DMS 273 (cell line): ENCODE data around the gene NFATC3.
A peak's percentile ranks its signal among the peaks of the same experiment; 100 is the strongest.

Experiments used
- DNase-seq: peaks from one replicate; lab custom pipeline; 2025; ENCODE audit not compliant: unreplicated experiment; lab: John Stamatoyannopoulos, UW

Gene NFATC3

DNA sequence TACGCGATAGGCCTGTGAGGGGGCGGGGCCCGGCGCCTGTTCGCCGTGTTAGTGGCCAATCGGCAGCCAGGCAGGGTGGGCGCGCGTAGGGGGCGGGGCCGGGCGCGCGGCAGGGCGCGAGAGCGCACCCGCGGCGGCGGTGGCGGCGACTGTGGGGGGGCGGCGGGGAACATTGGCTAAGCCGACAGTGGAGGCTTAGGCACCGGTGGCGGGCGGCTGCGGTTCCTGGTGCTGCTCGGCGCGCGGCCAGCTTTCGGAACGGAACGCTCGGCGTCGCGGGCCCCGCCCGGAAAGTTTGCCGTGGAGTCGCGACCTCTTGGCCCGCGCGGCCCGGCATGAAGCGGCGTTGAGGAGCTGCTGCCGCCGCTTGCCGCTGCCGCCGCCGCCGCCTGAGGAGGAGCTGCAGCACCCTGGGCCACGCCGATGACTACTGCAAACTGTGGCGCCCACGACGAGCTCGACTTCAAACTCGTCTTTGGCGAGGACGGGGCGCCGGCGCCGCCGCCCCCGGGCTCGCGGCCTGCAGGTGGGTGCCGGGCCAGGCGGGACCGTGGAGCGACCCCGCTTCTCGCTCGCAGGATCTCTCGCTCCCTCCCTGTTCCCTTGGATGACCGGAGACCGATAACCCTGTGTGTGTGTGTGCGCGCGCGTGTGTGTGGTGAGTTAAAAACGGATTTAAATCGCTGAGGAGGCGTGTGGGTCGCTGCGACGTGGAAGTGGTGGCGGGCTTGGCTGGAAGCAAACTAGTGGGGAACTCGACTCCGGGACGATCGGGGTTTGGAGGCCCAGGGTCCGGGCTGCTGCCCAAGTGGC is at the start of gene NFATC3:
TSS of gene NFATC3 (plus strand) at position 112 of the 813 bp plus-strand sequence. CDS start at position 424, 312 bp downstream.
- DNase-seq: peak; percentile 99

- no peak for DNase-seq
Observed at GRCh38 chr16:68037841-68038597, 47.2 kb upstream of the NFATC3 start.

DNA sequence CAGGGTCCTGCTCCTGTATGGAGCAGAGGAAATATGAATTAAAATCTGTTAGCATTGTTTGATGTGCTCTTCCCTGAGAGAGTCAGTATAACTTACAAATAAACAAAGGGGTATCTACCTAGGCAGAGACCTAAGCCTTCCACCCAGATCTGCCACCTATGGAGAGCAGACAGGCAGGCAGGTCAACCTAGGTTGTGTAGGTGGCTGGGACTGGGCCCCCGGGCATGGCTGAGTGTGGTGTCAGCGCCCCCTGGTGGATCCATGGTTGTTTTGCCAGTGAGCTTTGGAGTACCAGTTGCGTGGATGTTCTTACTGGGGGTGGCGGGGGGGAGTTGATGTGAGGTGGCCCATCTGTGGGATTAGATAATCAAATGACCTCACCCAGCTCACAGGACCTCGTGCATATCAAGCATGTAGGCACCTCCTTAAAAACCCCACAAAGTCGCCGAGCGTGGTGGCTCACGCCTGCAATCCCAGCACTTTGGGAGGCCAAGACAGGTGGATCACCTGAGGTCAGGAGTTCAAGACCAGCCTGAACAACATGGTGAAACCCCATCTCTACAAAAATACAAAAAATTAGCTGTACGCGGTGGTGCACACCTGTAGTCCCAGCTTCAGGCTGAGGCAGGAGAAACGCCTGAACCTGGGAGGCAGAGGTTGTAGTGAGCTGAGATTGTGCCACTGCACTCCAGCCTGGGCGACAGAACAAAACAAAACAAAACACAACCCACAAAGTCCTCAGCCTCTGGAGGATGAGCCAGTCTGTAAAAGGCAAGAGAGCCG is 44.5 kb upstream of the NFATC3 start:
- peak; percentile 85 for DNase-seq

- no peak for DNase-seq
Observed at GRCh38 chr16:68041783-68042182, 43.4 kb upstream of the NFATC3 start.

GRCh38 chr16:68046106-68046505 is 39.1 kb upstream of the NFATC3 start:
- peak; percentile 33 for DNase-seq

DNA sequence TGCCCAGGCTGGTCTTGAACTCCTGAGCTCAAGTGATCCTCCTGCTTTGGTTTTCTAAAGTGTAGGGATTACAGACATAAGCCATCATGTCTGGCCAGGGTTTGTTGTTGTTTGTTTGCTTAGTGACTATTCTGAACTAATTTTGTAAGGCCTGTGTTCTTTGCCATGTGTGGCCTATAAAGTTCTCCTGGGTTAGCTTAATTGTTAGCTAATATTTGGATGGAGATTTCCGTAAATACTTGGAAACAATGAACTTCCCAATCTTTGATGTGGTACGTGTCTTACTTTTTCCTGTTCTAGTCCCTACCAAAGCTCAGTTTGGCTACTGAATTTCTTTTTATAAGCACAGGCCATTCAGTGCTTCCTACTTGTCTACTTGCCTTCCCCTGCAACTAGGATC is 37.2 kb upstream of the NFATC3 start:
- DNase-seq: no peak

GRCh38 chr16:68049449-68049848 is 35.7 kb upstream of the NFATC3 start:
- DNase-seq: no peak

DNA sequence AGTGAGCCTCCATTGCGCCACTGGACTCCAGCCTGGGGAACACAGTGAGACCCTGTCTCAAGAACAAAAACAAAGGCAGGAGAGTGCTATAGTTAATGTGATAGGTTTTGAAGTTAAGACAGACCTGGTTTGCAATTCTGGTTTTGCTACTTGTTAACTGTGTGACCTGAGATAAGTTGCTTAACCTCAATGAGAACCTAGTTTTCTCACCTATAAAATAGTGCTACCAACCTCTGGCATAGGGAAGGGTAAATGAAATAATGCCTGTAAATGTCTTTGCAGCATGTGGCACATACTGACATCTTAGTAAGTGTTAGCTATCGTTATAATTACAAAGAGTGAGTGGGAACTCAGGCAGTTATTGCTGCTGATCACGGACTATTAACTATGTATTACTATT is 29.8 kb upstream of the NFATC3 start:
- DNase-seq: no peak

- DNase-seq: no peak
Observed at GRCh38 chr16:68059804-68060203, 25.4 kb upstream of the NFATC3 start.

DNA sequence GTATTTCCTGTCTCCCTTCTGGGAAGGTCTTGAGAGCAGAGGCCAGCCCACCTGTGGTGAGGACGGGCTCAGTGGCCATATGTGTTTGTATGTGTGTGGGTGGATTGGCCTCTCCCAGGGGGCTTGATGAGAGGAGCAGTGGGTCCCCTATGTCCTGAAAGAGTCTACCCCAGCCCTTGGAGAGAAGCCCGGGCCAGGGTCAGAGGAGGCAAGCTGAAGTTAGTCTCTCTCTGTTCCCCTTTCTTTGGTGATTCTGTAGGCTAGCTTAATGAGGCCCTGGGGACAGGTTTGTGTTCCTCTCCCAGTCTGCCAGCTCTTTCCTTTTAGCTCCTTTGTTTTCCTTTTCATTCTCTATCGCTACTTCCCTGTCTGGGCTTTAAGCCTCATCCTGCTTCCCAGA is 23.8 kb upstream of the NFATC3 start:
- DNase-seq: no peak

- DNase-seq: no peak
Observed at GRCh38 chr16:68062910-68063393, 22.2 kb upstream of the NFATC3 start.

DNA sequence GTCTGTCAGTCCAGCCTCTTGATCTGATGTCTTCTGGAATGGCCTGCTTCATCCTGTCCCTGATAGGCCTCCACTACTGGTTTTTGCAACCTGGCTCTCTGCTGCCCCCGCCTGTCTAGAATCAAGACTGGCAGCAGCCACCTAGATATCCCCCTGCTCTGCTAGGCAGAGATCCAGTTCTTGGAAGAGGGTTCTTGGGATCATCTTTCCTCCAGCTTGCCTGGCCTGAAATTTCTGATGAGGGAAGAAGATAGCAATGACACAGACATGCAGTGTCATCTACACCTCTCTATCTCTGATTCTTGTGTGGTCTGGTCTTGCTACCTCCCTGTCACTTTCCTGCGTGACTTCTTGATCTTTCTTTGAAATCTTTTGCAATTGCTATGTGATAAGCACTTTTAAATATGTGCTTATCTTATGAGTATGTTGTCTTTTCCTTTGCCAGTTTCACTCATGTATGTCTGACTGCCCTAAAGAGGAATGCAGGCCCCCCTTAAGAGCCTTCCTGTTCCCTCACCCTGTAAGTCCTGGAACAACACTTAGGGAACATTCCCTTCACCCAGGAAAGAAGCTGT is 20.3 kb upstream of the NFATC3 start:
- DNase-seq: peak; percentile 82

DNA sequence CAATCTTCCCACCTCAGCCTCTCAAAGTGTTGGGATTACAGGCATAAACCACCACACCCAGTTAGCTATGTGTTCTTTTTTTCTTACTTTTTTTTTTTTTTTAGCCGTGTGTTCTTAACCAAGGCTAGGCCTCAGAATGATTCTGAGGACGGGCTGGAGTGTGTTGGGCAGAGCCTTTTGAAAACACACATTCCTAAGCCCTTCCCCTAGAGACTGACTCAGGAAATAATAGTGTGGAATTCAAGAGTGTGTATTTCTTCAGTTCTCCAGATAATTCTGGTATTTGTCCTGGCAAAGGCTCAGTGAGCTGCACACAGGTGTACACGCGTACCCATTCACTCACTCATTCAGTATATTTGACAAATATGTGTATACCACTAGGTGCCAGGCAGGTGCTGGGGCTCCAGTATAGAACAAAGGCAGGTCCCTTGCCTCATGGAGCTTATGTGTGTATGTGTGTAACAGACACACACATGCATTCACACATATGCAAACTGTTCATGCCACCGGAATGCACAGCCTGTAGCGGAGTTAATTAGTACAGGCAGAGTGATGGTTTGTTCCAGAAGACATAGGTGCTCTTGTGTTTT is 19.4 kb upstream of the NFATC3 start:
- no peak for DNase-seq

- no peak for DNase-seq
Observed at GRCh38 chr16:68066763-68067162, 18.4 kb upstream of the NFATC3 start.

DNA sequence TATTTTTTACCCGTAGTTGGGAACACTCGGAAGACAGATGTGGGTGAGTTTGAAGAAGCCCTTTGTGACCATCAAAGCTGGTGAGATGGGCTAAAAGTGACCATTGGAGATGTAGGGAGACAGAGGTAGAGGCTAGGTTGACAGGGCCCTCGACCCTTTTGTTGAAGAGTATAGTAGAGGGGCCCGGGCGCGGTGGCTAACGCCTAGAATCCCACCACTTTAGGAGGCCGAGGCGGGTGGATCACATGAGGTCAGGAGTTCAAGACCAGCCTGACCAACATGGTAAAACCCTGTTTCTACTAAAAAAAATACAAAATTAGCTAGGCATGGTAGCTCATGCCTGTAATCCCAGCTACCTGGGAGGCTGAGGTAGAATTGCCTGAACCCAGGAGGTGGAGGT is 16.2 kb upstream of the NFATC3 start:
- no peak for DNase-seq

DNA sequence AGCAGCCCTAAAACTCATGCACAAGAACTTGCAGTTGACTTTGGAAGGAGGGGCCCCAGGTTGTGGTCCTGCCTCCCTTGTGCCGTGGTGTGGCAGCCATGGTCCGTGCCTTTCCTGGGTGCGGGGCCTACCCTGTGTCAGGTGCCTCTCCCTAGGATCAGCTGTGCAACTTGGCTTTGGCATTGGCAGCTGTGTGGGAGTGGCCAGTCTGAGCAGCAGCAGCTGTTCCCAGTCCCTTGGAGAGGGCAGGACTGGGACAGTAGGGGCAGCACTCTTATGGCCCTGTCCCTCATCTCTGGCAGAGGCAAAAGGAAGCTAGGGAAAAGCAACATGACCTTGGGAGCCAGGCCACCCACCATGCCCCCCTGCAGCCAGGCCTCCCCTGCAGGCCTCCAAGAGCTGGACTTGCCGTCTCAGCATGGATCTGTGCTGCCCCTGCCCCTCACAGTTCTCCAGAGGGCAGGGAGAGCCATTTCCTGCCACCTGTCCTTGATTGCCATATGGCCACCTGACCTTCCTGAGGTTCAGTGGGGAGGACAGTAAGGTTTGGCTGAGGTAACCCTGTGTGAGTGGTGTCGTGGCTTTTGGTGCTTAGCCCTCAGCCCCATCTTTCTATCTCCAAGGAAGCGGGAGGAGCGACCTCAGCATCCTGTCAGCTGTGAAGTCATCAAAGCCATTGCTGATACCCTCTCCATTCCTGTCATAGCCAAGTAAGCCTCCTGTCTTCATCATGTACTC is 15.5 kb upstream of the NFATC3 start:
- peak; percentile 86 for DNase-seq

- DNase-seq: no peak
Observed at GRCh38 chr16:68070249-68070730, 14.9 kb upstream of the NFATC3 start.

DNA sequence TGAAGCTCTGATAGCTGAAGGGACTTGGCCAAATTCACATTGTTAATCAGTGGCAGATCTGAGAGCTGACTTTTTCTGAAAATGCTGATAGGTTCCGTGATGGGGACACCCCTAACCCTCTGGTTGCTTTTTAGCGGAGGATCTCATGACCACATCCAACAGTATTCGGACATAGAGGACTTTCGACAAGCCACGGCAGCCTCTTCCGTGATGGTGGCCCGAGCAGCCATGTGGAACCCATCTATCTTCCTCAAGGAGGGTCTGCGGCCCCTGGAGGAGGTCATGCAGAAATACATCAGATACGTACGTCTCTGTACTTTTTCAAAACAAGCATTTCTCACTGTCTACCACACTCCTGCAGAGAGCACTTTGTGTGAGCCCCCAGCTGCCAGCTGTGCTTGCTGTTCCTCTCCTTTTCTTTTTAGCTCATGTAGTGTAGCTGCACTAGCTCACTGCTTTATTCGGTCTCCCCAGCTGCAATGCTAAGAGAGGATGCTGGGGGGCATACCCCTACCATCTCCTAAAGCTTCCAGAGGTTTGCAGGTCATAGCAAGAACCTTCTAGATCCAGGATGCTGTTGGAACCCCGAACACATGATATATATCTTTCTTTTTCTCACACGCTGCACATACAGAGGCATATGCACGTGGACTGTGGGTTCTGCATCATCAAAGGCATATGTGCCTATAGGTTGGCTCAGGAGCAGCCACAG is 14.2 kb upstream of the NFATC3 start:
- no peak for DNase-seq

DNA sequence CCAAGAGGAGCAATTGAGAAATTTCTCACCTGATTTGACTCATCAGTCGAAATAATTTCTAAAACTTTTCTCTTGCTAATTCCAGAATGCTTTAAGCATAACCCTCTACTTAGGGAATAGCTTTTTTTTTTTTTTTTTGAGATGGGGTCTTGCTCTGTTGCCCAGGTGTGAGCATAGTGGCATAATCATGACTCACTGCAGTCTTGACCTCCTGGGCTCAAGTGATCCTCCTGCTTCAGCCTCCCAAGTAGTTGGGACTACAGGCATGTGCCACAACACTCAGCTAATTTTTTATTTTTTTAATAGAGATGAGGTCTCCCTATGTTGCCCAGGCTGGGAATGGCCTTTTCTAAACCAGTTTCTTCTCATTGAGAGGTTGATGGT is 13.7 kb upstream of the NFATC3 start:
- no peak for DNase-seq
